GM21528 (cell line): ENCODE measurements around the gene CES1.
"Not testable (repeated sequence)": the region's sequence is repeated elsewhere in the genome, so short reads cannot be mapped to it uniquely, and the experiment has no call there.

Experiments used
- ATAC-seq: cut with Tn5 transposase; IDR thresholded peaks from one replicate; pipeline ENCODE4 v1.9.1; 2021; ENCODE audit warnings: mild to moderate bottlenecking, moderate library complexity; ENCODE audit not compliant: unreplicated experiment, low FRiP score

The CES1 gene

GRCh38 chr16:55832425-55832772 is 497 bp downstream of the CES1 start:
- no peak for ATAC-seq

GRCh38 chr16:55830658-55831294 is 2.1 kb downstream of the CES1 start:
- no peak for ATAC-seq

GRCh38 chr16:55829232-55829631 is 3.7 kb downstream of the CES1 start:
- ATAC-seq, result not testable (repeated sequence)

- no peak for ATAC-seq
Measured at GRCh38 chr16:55828680-55829079, 4.2 kb downstream of the CES1 start.

- no peak for ATAC-seq
Measured at GRCh38 chr16:55825115-55825728, 7.7 kb downstream of the CES1 start.

GRCh38 chr16:55824473-55825000 is 8.4 kb downstream of the CES1 start:
- no peak for ATAC-seq

GRCh38 chr16:55822280-55822810 is 10.6 kb downstream of the CES1 start:
- no peak for ATAC-seq

GRCh38 chr16:55821210-55821609 is 11.7 kb downstream of the CES1 start:
- ATAC-seq, result no peak

GRCh38 chr16:55820615-55821014 is 12.3 kb downstream of the CES1 start:
- no peak for ATAC-seq

- ATAC-seq, result no peak
Measured at GRCh38 chr16:55817236-55817912, 15.5 kb downstream of the CES1 start.

GRCh38 chr16:55816222-55816621 is 16.7 kb downstream of the CES1 start:
- ATAC-seq, result not testable (repeated sequence)

- no peak for ATAC-seq
Measured at GRCh38 chr16:55815320-55815719, 17.6 kb downstream of the CES1 start.

GRCh38 chr16:55814174-55814573 is 18.7 kb downstream of the CES1 start:
- not testable (repeated sequence) for ATAC-seq

GRCh38 chr16:55813730-55814129 is 19.2 kb downstream of the CES1 start:
- not testable (repeated sequence) for ATAC-seq

GRCh38 chr16:55812951-55813350 is 19.9 kb downstream of the CES1 start:
- ATAC-seq, result no peak

GRCh38 chr16:55811811-55812210 is 21.1 kb downstream of the CES1 start:
- ATAC-seq, result no peak

- ATAC-seq, result no peak
Measured at GRCh38 chr16:55810451-55810961, 22.4 kb downstream of the CES1 start.

- no peak for ATAC-seq
Measured at GRCh38 chr16:55809851-55810250, 23.0 kb downstream of the CES1 start.

GRCh38 chr16:55809386-55809785 is 23.5 kb downstream of the CES1 start:
- no peak for ATAC-seq

- ATAC-seq, result not testable (repeated sequence)
Measured at GRCh38 chr16:55808286-55808685, 24.6 kb downstream of the CES1 start.

GRCh38 chr16:55805104-55805503 is 27.8 kb downstream of the CES1 start:
- ATAC-seq, result not testable (repeated sequence)
